ENCODE measurements around the gene ZFP36L2.

GRCh38 chr2:43241558-43241957 lies 15.2 kb upstream of the ZFP36L2 start:
- TF ChIP-seq EZH2 (IDR thresholded peaks at IDR 0.05; ENCODE audit: insufficient read depth, poor library complexity, severe bottlenecking): no peak
- TF ChIP-seq EZH2phosphoT487 (IDR thresholded peaks at IDR 0.05; ENCODE audit: insufficient read depth, low read depth): no peak

All from GM23248 (cell line).